ENCODE results near the gene PEX26.
"Not testable (repeated sequence)": the region's sequence is repeated elsewhere in the genome, so short reads cannot be mapped to it uniquely, and the experiment has no call there.

Gene PEX26

DNA sequence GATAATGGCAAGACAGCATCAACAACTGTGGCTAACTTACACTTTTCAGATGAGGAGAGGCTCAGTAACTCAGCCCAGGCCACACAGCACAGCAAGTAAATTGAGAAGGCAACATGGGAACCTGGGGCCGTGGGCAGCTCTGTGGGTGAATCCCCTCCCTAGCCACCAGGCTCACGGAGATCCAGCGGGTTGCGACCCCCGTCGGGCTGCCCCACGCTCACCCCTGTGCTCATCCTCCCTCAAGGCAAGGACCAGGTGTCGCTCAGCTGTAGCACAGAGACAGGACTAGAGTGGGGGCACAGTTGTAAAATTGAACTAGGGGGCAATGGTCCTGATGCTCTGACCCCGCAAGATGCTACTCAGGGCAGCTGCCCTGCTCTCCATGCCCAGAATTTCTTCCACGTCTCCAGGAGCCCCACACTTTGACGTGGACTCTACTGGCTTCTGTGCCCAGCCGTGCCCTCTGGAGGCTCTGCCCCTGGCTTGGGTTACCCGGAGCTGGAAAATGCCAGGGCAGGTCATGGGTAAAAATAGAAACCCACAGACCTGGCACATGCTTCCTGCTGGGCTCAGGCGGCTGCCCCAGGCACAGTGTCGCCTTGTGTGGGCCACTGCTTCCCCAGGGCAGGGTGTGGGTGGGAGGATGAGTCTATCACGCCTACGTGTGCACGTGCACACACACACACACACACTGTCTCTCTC, 41.8 kb downstream of the PEX26 start:
- DNase-seq (ENCODE audit: low read depth) = no peak

DNA sequence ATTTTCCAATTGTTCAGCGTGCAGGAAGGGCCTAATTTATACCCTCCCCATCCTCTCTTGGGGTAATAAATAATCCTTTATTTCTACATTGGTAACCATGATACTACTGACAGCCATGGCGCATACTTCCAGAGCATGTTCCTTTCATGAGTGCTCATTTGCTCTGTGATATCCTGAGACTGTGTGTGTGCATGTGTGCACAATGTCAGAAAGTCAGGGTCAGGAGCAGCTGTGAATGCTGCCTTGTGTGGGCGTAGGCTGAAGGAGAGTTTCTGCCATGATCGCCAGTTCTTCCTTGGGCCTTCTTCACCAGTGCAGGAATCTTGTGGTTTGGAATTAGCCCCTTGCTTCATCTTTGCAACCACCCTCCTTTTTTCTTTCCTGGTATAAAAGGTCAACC, 43.1 kb downstream of the PEX26 start:
- DNase-seq (ENCODE audit: low read depth) = no peak

DNA sequence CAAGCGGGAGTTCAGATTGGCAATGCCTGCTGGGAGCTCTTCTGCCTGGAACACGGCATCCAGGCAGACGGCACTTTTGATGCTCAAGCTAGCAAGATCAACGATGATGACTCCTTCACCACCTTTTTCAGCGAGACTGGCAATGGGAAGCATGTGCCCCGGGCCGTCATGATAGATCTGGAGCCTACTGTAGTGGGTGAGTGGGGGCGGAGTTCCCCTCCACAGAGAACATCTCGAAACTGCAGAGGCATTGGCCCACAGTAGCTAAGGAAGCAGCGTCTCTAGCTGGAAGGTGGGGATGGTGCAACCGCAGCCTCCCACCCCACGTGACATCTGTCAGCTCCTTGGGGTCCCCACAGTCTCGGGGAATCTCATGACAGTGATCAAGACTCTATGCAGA, 43.7 kb downstream of the PEX26 start:
- no peak for DNase-seq (ENCODE audit: low read depth)

DNA sequence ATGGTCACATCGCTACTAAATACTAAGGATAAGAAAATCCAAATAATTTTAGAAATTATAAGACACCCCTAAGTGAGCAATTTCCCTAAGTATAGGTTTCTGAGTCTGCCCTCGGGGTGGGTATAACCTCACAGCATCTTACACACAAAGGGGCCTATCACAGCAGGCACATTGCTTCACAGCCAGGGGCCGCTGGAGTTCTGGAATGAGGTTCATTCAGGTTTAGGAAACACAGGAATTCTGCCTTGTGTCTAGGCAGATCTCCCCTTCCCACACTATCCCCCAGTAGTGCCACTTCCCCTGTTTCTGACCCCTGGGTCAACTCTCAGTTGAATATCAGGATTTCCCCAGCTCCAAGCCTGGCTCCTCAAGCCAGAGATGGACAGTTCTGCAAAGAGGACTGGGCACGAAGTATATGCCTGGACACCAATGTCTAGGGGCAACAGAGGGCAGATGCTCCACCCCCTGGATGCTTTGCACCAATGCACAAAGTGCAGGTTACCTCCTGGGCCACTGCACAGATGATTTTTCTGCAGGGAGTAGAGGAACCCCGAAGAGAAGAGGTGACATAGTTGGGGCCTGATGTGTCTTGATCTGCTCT, 44.3 kb downstream of the PEX26 start:
- DNase-seq (ENCODE audit: low read depth) = no peak

DNA sequence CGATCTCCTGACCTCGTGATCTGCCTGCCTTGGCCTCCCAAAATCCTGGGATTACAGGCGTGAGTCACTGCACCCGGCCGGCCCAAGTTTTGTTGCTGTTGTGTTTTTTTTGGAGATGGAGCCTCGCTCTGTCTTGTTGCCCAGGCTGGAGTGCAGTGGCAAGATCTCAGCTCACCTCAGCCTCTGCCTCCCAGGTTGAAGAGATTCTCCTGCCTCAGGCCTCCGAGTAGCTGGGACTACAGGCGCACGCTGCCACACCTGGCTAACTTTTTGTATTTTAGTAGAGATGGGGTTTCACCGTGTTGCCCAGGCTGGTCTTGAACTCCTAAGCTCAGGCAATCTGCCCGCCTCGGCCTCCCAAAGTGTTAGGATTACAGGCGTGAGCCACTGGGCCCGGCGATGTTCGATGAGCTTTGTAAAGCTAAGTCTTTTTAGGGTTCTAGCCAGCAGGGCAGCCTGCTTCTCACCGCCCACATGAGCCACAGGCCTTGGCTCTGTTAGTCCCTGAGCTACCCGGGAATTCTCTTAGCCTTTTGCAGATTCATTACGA, 45.8 kb downstream of the PEX26 start:
- not testable (repeated sequence) for DNase-seq (ENCODE audit: low read depth)

DNA sequence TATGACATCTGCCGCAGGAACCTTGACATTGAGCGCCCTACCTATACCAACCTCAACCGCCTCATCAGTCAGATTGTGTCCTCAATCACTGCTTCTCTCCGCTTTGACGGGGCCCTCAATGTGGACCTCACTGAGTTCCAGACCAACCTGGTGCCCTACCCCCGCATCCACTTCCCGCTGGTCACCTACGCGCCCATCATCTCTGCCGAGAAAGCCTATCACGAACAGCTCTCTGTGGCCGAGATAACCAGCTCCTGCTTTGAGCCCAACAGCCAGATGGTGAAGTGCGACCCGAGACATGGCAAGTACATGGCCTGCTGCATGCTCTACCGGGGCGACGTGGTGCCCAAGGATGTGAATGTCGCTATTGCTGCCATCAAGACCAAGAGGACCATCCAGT, 48.8 kb downstream of the PEX26 start:
- DNase-seq (ENCODE audit: low read depth) = no peak

DNA sequence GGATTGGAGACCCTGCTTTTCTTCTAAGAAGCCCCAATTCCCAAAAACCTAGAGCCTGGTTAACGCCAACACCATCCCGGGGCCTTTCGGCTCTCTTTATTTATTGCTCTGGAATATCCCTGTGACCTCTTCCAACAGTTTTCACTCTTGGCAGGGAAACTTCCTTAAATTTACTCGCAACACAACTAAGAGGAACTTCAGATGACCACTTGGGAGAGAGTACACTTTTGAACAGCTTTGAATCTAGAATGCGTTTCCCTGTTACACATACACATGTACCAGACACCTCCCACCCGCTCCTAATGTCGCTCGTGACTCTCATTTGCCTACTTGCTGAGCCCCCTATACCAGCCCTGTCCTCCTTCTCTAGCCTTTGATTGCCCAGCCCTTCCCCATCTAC, 52.2 kb downstream of the PEX26 start:
- no peak for DNase-seq (ENCODE audit: low read depth)

DNA sequence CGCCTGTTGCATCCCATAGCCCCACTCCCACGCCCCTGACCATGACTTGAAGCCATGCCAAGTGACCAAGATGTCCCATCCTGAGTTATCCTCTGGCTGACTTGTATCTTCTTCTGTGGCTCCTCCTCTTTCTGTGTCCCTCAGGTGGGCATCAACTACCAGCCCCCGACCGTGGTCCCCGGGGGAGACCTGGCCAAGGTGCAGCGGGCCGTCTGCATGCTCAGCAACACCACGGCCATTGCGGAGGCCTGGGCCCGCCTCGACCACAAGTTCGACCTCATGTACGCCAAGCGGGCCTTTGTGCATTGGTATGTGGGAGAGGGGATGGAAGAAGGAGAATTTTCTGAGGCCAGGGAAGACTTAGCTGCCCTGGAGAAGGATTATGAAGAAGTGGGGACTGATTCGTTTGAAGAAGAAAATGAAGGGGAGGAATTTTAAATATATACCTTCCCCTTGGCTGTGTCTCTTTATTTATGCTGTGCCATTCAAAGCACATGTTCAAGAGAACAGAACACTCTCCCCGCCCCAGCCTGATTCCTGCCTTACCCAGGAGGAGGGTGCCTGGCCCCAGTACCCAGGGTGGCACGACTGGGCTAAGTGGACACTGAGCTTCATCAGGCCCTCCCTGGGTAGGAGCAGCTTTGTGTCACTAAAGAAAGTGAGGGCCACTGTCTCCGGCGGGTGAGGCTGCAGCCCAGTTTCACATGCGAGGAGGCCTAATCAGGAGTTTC, 53.1 kb downstream of the PEX26 start:
- no peak for DNase-seq (ENCODE audit: low read depth)

DNA sequence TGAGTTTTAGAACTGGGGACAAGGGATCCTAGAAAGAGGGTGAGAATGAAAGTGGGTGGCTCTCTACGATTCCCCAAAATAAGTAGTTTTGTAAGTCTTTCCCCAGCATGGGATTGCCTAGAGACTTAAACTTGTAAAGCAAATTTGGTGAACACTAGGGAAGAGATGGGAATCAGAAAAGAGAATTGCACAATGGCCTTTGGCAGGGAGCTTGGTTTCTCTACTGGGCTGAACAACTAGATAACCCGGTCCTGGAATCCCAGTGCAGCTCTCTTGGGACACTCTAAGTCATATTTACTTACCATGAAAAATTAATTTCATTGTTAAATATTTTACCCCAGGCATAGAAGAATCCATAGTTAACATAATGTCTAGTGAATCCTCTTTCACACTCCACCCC, 55.7 kb downstream of the PEX26 start:
- DNase-seq (ENCODE audit: low read depth) = no peak

DNA sequence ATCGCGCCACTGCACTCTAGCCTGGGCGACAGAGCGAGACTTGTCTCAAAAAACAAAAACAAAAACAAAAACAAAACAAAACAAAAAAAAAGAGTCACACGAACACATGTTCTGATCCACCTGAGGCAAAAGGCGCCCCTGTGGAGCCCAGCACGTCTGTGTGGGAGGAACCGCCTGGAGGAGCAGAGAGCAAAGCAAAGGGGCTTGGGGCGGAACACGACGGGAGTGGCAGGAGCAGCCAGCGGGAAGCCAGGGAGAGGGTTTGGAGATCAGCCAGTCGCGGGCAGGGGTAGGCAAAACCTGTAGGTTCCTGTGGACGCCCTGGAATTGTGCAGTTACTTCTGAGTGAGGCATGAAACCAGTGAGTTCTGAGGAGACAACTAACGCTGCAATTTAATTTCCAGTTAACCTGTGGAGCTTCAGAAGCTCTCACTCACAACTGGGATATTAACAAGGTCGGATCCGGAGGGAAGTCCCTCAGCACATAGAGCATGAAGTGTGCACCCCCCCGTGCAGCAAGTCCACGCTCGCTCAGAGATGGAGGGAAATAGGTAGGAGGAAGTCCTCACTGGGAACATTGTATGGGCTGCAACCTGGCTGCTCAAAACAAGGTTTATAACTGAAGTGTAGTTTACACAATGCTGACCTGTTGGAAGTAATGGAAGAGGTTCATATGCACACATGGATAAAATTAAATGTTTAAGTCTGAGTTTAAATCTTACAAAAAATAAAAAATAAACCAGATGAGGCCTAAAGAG, 59.0 kb downstream of the PEX26 start:
- no peak for DNase-seq (ENCODE audit: low read depth)

DNA sequence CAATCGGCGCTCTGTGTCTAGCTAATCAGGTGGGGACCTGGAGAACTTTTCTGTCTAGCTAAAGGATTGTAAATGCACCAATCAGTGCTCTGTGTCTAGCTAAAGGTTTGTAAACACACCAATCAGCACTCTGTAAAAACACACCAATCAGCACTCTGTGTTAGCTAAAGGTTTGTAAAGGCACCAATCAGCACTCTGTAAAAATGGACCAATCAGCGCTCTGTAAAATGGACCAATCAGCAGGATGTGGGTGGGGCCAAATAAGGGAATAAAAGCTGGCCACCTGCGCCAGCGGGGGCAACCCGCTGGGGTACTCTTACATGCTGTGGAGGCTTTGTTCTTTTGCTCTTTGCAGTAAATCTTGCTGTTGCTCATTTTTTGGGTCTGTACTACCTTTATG, 63.2 kb downstream of the PEX26 start:
- not testable (repeated sequence) for DNase-seq (ENCODE audit: low read depth)

DNA sequence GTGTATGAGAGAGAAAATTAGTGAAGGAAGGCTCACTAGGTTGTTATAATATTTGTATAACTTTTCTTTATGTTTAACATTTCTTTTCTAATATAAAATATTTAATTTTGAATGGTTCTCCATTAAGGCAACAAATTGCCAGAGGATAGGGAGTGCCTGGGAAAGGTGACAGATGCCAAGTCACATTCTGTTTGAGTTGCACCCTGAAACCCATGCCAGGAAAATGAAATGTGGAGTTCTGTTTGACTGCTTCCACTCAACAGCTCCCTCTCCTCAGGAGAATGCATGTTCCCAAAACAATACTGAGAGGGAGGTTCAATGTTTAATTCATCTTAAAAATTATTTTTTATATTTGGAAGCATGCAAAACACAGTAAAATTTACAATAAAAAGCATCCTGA, 66.3 kb downstream of the PEX26 start:
- no peak for DNase-seq (ENCODE audit: low read depth)

DNA sequence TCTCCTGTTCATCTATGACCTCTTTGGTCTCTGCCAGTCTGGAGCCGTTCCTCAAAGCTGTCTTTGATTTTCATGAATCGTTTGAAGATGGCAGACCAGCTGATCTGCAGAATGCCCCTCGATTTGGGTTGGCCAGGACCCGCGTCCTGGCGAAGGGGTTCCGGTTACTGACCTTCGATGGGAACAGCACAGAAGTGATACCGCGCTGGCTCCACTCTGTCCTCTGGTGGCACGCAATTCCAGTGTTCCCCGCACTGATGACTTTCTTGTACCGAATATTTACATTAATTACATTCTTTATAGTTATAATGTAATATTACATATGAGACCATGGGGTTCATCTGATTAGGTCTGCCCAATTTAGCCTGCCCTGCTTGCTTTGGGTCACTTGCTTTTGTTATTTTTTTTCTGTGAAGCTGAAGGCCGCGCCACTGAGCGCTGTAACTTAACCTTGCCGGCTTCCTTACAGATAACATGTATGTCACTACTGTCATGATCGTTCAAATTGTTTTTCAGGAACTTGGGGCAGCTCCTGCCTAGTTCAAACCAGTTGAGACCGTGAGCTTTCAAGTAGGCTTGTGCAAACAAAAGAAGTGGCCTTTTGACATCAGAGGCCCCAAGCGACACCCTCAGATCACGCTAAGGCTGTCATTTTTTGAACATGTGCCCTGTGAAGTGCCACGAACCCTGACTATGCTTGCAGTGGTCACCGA, 68.0 kb downstream of the PEX26 start:
- DNase-seq (ENCODE audit: low read depth) = no peak

DNA sequence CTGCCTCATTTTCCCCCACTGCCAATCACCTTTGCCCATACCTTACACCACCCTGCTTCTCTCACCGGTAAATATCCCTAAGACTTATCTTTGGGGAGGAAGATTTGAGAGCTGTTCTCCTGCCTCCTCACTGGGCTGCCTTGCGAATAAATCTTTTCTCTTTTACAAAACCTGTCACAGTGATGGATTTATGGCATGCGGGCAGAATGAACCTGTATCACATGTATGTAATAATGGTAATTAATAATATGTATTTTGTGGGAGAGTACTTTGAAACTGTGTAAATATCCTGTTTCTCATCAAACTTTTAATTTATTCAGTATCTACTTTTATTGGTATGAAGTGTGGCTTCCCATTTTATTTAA, 68.6 kb downstream of the PEX26 start:
- DNase-seq (ENCODE audit: low read depth) = no peak

DNA sequence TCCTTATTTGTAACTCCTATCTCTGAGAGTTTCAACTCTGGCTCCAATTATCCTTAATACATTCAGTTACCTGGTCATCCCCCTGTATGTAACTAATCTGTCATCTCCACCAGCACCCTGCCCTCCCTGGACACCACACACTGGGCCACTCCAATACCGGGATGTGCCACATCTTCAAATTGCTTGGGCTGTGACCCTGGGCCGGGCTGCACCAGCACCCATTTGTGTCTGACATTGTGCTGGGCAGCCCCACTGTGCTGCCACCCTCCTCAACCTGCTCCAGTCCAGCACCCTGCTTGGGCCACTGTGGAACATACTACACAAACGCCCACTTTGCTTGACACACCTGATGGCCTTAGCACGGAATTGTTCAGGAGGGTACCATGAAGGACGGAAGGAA, 70.0 kb downstream of the PEX26 start:
- no peak for DNase-seq (ENCODE audit: low read depth)

DNA sequence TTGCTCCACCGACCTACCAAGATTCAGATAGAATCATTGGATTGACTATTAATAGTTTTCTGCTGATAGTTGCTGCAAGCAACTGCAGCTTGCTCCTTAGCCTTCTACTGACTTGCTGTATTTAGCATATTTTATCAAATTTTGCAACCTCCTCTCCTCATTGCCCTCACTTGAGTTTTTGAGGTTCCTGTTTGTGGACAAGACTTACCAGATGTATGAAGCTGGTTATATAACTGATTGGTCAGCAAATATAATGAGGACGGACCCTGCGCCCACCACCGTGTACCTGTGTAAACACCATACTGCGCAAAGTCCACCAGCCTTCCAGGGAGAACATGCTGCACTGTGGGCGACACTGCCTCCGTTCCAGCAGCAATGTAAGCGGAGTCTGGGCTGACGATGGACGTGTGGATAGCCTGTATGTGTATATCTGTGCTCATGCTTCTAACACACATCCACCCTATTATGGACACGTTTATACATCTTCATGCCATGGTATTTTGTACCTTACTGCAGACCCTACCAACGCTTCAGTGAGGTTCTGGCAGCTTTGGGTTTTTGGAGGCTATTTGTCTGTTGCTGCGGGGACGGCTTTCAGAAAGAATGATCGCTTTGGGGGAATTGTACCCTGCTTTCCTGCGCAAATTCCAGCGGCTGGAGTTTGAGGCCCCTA, 70.6 kb downstream of the PEX26 start:
- no peak for DNase-seq (ENCODE audit: low read depth)

DNA sequence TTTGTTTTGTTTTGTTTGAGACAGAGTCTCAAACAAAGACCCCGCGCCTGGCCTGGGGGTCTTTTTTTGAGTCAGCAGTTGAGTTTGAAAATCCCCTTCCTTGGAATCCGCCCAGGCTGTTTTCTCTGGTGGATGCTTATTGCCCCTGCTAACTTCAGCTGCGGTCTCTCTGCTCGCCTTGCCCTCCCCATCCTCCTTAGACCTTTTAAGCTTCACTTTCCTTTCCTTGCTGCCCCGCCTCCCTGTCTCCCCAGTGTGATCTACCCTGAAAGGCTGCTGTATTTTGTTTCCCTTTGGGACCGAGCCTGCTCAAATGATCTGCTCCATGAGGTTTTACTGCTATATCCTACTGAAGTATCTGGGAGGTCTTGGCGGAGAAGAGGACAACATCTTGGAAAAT, 74.7 kb downstream of the PEX26 start:
- DNase-seq (ENCODE audit: low read depth) = no peak

DNA sequence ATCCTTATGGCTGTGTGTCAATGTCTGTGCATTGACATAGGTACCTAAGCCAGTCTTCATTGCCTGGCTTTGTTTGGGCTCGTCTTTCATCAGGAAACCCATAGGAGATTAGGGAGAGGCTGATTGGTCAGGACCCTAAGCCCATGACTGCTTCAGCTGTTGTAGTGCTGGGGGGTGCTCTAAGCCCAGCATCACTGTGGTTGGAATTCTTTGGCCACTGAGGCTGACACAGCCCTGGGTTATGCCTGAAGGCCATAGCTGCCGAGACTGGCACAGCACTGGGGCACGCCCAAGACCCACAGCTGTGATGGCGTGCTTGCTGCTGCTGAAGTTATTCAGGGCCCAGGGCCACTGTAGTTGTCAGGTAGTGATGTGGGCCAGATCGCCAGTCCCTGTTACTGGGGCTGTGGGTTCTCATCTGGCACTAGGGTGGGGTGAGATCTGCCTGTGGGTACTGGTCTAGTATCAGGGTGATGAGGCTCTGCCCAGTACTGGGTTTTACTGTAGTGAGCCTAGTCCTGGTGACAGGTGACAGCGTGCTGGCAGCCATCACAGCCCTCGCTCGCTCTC, 77.1 kb downstream of the PEX26 start:
- DNase-seq (ENCODE audit: low read depth) = no peak
